Neural crest cell (in vitro differentiated cells): ENCODE data around the gene PRRC2C. TPM values are rescaled to one million over a fixed set of nuclear protein-coding genes. Genes with fewer than 3 reads are reported as not detected.

Source experiments
- DNase-seq: peaks from one replicate; pipeline ENCODE4 v3.0.0; 2021; ENCODE audit warnings: low read depth, mixed read lengths, low spot score
- H3K27ac Mint-ChIP-seq: one replicate; pipeline ENCODE4 v1.8.0; 2021; ENCODE audit warnings: mild to moderate bottlenecking, mixed read lengths; ENCODE audit not compliant: unreplicated experiment
- H3K27me3 Mint-ChIP-seq: 2 replicates; pipeline ENCODE4 v1.8.0; 2021; ENCODE audit warnings: low read depth, mild to moderate bottlenecking, mixed read lengths
- H3K36me3 Mint-ChIP-seq: 2 replicates; pipeline ENCODE4 v1.8.0; 2021; ENCODE audit warnings: low read depth, mild to moderate bottlenecking, mixed read lengths
- H3K4me1 Mint-ChIP-seq: 2 replicates; pipeline ENCODE4 v1.8.0; 2021; ENCODE audit warnings: mixed read lengths
- H3K4me3 Mint-ChIP-seq: one replicate; pipeline ENCODE4 v1.8.0; 2021; ENCODE audit warnings: mild to moderate bottlenecking, mixed read lengths
- H3K9me3 Mint-ChIP-seq: 2 replicates; pipeline ENCODE4 v1.8.0; 2021; ENCODE audit warnings: mixed read lengths
- total RNA-seq: library from RNA; stranded (reverse); gene quantifications from 2 replicates; pipeline ENCODE4 v1.2.1, GENCODE V29; 2021
- TF ChIP-seq, protein P1 (sequence below): fragments of 200-600 bp; sonication (generic); conservative IDR thresholded peaks from 2 replicates; pipeline ENCODE4 v1.5.0; 2021; ENCODE audit warnings: antibody characterized with exemption, mild to moderate bottlenecking

PRRC2C gene
- total RNA-seq, 1 donor from 2014 or later = 218 TPM

DNA sequence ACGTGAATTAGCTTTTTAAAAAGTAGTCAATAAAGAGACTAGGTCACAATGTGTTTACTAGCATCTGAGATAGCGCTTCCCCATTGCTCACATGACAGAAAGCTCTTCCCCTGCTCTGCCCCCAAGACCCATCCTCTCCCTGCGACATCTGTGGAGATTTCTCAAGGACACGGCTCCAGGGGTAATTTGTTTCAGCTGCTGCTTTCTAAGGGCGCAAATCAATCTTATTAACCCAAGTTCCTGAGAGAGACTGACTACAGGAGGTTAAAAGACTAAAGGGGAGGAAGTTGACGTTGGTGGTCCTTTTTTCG, 136.8 kb downstream of the PRRC2C start, which contains the start of gene MYOCOS:
TSS of gene MYOCOS (plus strand) at position 92 of the 311 bp plus-strand sequence. CDS start 1,641 bp downstream, outside the sequence.
- TF ChIP-seq, protein P1, sequence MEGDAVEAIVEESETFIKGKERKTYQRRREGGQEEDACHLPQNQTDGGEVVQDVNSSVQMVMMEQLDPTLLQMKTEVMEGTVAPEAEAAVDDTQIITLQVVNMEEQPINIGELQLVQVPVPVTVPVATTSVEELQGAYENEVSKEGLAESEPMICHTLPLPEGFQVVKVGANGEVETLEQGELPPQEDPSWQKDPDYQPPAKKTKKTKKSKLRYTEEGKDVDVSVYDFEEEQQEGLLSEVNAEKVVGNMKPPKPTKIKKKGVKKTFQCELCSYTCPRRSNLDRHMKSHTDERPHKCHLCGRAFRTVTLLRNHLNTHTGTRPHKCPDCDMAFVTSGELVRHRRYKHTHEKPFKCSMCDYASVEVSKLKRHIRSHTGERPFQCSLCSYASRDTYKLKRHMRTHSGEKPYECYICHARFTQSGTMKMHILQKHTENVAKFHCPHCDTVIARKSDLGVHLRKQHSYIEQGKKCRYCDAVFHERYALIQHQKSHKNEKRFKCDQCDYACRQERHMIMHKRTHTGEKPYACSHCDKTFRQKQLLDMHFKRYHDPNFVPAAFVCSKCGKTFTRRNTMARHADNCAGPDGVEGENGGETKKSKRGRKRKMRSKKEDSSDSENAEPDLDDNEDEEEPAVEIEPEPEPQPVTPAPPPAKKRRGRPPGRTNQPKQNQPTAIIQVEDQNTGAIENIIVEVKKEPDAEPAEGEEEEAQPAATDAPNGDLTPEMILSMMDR = no peak
- H3K27me3 Mint-ChIP-seq = no peaks in the 10 kb centered on the region
- H3K36me3 Mint-ChIP-seq = no peaks in the 10 kb centered on the region
- DNase-seq = no peak
- H3K9me3 Mint-ChIP-seq = peaks cover 3% of the 10 kb centered on the region
- H3K27ac Mint-ChIP-seq = no peak within 1 kb of the TSS
- H3K4me1 Mint-ChIP-seq = no peaks in the 10 kb centered on the region
- H3K4me3 Mint-ChIP-seq = no peak within 1 kb of the TSS

DNA sequence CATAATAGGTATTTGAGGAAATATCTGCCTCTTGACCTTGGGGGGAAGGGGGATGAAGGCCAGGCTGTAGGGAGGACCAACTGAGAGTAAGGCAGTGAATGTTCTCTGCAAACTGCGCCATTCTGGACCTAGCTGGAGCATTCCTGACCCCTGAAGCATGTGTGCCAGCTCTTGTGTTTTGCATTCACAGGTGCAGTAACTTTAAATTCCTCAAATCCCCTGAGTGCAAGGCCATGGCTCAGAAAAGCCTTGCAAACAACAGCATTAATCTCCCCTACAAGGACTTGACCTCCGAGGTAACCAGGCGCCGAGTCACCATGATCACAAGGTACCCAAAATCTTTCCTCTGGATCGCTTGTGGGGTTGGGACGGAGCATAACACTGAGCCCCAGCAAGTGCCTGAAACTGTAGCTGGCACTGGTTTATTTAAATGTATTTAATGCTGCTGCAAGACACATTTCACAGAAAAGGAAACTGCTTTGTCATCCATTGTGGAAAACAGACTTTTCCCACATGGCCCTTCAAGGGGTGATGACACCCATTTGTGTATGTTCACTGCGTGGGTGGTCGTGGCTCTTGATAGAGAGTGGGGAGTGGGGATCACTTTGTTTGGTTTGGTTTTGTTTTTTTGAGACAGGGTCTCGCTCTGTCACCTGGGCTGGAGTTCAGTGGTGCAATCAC, 138.5 kb downstream of the PRRC2C start:
- TF ChIP-seq, protein P1 = no peak
- H3K27ac Mint-ChIP-seq = no peak overlapping the region
- H3K27me3 Mint-ChIP-seq = no peaks in the 10 kb centered on the region

DNA sequence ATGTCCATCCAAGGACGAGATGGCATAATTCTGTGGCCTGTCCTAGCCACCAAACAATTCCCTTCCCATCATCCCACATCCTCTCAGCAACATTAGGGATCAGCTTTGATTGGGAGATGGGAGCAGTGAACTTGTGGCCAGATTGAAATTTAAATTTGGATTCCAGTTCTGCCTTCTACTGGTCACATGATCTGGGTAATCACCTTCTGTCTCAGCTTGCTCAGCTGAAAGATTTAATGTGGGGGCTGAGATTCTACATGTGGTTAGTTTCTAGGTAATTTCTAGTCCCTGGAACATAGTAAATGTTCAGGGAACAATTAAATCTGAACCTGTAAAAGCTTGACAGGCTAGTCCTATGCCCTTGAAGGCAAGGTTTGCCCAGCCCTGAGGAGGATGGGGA, 139.9 kb downstream of the PRRC2C start:
- TF ChIP-seq, protein P1 = no peak
- peaks cover 2% of the 10 kb centered on the region for H3K9me3 Mint-ChIP-seq
- H3K27ac Mint-ChIP-seq = no peak overlapping the region
- H3K4me3 Mint-ChIP-seq = no peak overlapping the region
- peaks cover 5% of the 10 kb centered on the region for H3K27me3 Mint-ChIP-seq
- no peaks in the 10 kb centered on the region for H3K36me3 Mint-ChIP-seq
- no peak for DNase-seq
- no peaks in the 10 kb centered on the region for H3K4me1 Mint-ChIP-seq

More for the DNA sequence above, 138.5 kb downstream of the PRRC2C start:
- H3K4me3 Mint-ChIP-seq = no peak overlapping the region
- no peaks in the 10 kb centered on the region for H3K4me1 Mint-ChIP-seq
- H3K36me3 Mint-ChIP-seq = no peaks in the 10 kb centered on the region
- DNase-seq = no peak
- H3K9me3 Mint-ChIP-seq = peaks cover 3% of the 10 kb centered on the region

DNA sequence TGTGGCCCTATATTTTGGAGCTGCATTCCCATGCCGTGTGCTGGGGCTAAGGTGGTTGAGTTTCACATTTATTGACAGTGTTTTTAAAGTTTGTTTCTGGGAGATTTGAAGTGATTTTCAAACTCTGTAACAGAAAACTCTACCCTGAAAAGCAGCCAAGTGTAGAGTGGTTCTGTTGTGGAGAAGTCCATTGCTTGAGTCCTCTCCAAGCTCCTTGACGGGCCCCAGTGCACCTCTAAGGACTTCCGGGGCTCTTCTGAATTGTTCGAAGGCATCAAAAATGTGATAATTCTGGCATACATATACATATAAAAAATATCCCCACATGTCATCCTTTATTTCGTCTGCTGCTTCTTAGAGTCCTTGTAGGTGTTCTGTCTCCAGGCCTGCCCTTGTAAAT, 141.7 kb downstream of the PRRC2C start:
- no peak for DNase-seq
- no peak overlapping the region for H3K27ac Mint-ChIP-seq
- no peaks in the 10 kb centered on the region for H3K9me3 Mint-ChIP-seq

DNA sequence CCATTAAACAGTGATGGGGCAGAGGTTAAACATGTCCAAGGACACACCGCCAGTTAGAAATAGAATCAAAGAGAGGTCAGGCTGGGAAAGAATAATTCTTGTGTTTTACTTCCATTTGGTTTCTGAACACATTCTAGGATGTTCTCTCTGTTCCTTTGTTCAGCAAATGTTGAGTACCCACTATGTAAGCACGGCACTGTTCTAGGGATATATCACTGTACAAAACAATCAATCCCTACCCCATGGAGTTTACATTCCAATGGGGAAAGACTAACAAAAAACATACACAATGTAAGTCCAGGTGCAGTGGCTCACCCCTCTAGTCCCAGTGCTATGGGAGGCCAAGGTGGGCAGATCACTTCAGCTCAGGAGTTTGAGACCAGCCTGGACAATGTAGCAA, 142.9 kb downstream of the PRRC2C start:
- TF ChIP-seq, protein P1 = no peak
- Mint-ChIP-seq H3K4me1 (no peaks in the 10 kb centered on the region), H3K27me3 (peaks cover 8% of the 10 kb centered on the region), H3K4me3 (no peak overlapping the region), H3K36me3 (no peaks in the 10 kb centered on the region), H3K27ac (no peak overlapping the region), H3K9me3 (no peaks in the 10 kb centered on the region)
- DNase-seq = no peak

More for the DNA sequence above, 141.7 kb downstream of the PRRC2C start:
- no peaks in the 10 kb centered on the region for H3K36me3 Mint-ChIP-seq
- no peaks in the 10 kb centered on the region for H3K4me1 Mint-ChIP-seq
- TF ChIP-seq, protein P1 = no peak
- H3K27me3 Mint-ChIP-seq = peaks cover 6% of the 10 kb centered on the region
- H3K4me3 Mint-ChIP-seq = no peak overlapping the region
